DND-41 (cell line): Measurements from ENCODE around the gene IPP.
"Not testable (repeated sequence)": the region's sequence is repeated elsewhere in the genome, so short reads cannot be mapped to it uniquely, and the experiment has no call there.

ENCODE experiments used
- ATAC-seq: fragments of 200-7000 bp; cut with Tn5 transposase; 3 replicates; pipeline ENCODE4 v1.9.1; 2021; ENCODE audit warnings: low read depth; ENCODE audit not compliant: insufficient read depth
- DNase-seq: peaks from one replicate; pipeline ENCODE4 v3.0.0-alpha.2; 2020
- H2AFZ ChIP-seq: 2 replicates; pipeline ENCODE4 v1.6.0; 2012; ENCODE audit warnings: low read depth, low read length
- H3K27ac ChIP-seq: 2 replicates; pipeline ENCODE4 v1.5.1; 2012; ENCODE audit warnings: low read length, inconsistent platforms
- H3K27me3 ChIP-seq: fragments of 200-600 bp; sonication (generic); 2 replicates; pipeline ENCODE4 v1.6.0; 2012; ENCODE audit warnings: low read length, mild to moderate bottlenecking, inconsistent platforms; ENCODE audit not compliant: insufficient read depth, poor library complexity
- H3K36me3 ChIP-seq: 2 replicates; pipeline ENCODE4 v1.5.1; 2012; ENCODE audit warnings: low read length, inconsistent platforms; ENCODE audit not compliant: insufficient read depth
- H3K4me1 ChIP-seq: 2 replicates; pipeline ENCODE4 v1.5.1; 2012; ENCODE audit warnings: mild to moderate bottlenecking, low read length; ENCODE audit not compliant: insufficient read depth
- H3K4me2 ChIP-seq: 2 replicates; pipeline ENCODE4 v1.6.0; 2012; ENCODE audit warnings: mild to moderate bottlenecking, moderate library complexity, low read length, inconsistent platforms; ENCODE audit not compliant: insufficient read depth
- H3K4me3 ChIP-seq, 2 experiments: fragments of 200-600 bp in 1 of 2; shearing (Covaris generic) in 1 of 2; 2 replicates each; pipeline ENCODE4 v1.5.1; 2012 to 2016; ENCODE audit warnings: inconsistent platforms in 2 of 2, low read length in 2 of 2, mild to moderate bottlenecking in 2 of 2, low read depth in 1 of 2, moderate library complexity in 1 of 2
- H3K79me2 ChIP-seq: 2 replicates; pipeline ENCODE4 v1.6.0; 2012; ENCODE audit warnings: low read length, inconsistent platforms; ENCODE audit not compliant: insufficient read depth
- H3K9ac ChIP-seq: 2 replicates; pipeline ENCODE4 v1.6.0; 2012; ENCODE audit warnings: low read depth, mild to moderate bottlenecking, inconsistent platforms, low read length, moderate library complexity
- H3K9me3 ChIP-seq: 2 replicates; pipeline ENCODE4 v1.5.1; 2012; ENCODE audit warnings: low read length, moderate library complexity, mild to moderate bottlenecking, inconsistent platforms; ENCODE audit not compliant: insufficient read depth, severe bottlenecking
- H4K20me1 ChIP-seq: 2 replicates; pipeline ENCODE4 v1.6.0; 2012; ENCODE audit warnings: low read length; ENCODE audit not compliant: insufficient read depth
- EZH2 ChIP-seq: IDR thresholded peaks from 3 replicates; pipeline ENCODE4 v1.6.1; 2012; ENCODE audit warnings: borderline replicate concordance, low read depth, mild to moderate bottlenecking, moderate library complexity, low read length, inconsistent platforms; ENCODE audit not compliant: severe bottlenecking
- TF ChIP-seq, protein P1 (sequence below): IDR thresholded peaks from 2 replicates; pipeline ENCODE4 v1.5.1; 2012; ENCODE audit warnings: borderline replicate concordance, low read length, moderate library complexity, mild to moderate bottlenecking; ENCODE audit not compliant: poor library complexity, severe bottlenecking; ENCODE audit errors: extremely low read depth

IPP gene

GRCh38 chr1:45739137-45739536, 11.3 kb downstream of the IPP start:
- Histone ChIP-seq H4K20me1 (no peaks in the 10 kb centered on the region), H3K4me2 (no peak overlapping the region), H3K36me3 (peaks cover 20% of the 10 kb centered on the region), H3K4me1 (no peaks in the 10 kb centered on the region), H3K27ac (no peak overlapping the region), H3K9ac (no peak overlapping the region), H3K9me3 (no peaks in the 10 kb centered on the region), H2AFZ (no peak overlapping the region), H3K27me3 (no peaks in the 10 kb centered on the region), H3K4me3 (no peak overlapping the region), H3K79me2 (peaks cover 4% of the 10 kb centered on the region; the same call in 1 of the 2 replicates)
- ATAC-seq (no peak), DNase-seq (no peak)
- TF ChIP-seq, protein P1, sequence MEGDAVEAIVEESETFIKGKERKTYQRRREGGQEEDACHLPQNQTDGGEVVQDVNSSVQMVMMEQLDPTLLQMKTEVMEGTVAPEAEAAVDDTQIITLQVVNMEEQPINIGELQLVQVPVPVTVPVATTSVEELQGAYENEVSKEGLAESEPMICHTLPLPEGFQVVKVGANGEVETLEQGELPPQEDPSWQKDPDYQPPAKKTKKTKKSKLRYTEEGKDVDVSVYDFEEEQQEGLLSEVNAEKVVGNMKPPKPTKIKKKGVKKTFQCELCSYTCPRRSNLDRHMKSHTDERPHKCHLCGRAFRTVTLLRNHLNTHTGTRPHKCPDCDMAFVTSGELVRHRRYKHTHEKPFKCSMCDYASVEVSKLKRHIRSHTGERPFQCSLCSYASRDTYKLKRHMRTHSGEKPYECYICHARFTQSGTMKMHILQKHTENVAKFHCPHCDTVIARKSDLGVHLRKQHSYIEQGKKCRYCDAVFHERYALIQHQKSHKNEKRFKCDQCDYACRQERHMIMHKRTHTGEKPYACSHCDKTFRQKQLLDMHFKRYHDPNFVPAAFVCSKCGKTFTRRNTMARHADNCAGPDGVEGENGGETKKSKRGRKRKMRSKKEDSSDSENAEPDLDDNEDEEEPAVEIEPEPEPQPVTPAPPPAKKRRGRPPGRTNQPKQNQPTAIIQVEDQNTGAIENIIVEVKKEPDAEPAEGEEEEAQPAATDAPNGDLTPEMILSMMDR = no peak

DNA sequence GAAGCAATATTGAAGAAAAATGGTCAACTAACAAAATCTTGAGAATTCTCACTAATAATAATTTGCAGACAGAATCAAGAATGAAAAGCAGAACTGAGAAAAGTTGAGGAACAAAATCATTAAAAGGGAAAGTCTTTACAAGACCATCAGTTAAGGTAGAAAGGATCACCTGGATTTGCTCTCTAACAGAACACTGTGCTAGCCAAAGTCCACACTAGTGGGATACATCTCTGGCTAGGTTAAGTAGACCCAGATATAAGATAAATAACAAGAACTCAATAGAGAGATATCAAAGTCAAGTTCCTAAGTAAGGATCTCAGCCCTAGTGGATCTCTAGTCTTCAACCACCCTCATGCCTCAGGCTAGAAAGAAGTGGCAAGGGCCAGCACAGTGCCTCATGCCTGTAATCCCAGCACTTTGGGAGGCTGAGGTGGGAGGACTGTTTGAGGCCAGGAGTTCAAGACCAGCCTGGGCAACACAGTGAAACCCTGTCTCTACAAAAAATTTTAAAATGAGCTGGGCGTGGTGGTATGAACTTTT, 19.6 kb downstream of the IPP start:
- Histone ChIP-seq H3K27ac (no peak overlapping the region), H3K9me3 (no peaks in the 10 kb centered on the region), H3K79me2 (no peaks in the 10 kb centered on the region), H3K4me1 (no peaks in the 10 kb centered on the region), H3K9ac (no peak overlapping the region), H4K20me1 (no peaks in the 10 kb centered on the region), H3K4me3 (no peak overlapping the region), H3K36me3 (peaks cover 15% of the 10 kb centered on the region; the same call in 1 of the 2 replicates), H3K27me3 (no peaks in the 10 kb centered on the region), H3K4me2 (no peak overlapping the region), H2AFZ (no peak overlapping the region)
- no peak for ATAC-seq
- no peak for DNase-seq
- TF ChIP-seq, protein P1 = no peak
- no peak for TF ChIP-seq EZH2

- no peak overlapping the region for H3K4me2 ChIP-seq
- H3K27ac ChIP-seq = no peak overlapping the region
- peaks cover 15% of the 10 kb centered on the region; the same call in 1 of the 2 replicates for H3K36me3 ChIP-seq
- TF ChIP-seq, protein P1 = no peak
- TF ChIP-seq EZH2 = no peak
- no peaks in the 10 kb centered on the region for H3K79me2 ChIP-seq
- DNase-seq (no peak), ATAC-seq (no peak)
- no peaks in the 10 kb centered on the region for H3K27me3 ChIP-seq
- H3K4me1 ChIP-seq = no peaks in the 10 kb centered on the region
- no peak overlapping the region for H3K4me3 ChIP-seq
- no peaks in the 10 kb centered on the region for H3K9me3 ChIP-seq
- no peak overlapping the region for H3K9ac ChIP-seq
- no peak overlapping the region for H2AFZ ChIP-seq
- no peaks in the 10 kb centered on the region for H4K20me1 ChIP-seq
Measured at GRCh38 chr1:45730075-45730779, 20.2 kb downstream of the IPP start.

- not testable (repeated sequence) for H3K79me2 ChIP-seq, H3K4me3 ChIP-seq, H3K27ac ChIP-seq, H3K4me1 ChIP-seq, H3K27me3 ChIP-seq, H3K9ac ChIP-seq, H3K4me2 ChIP-seq, H2AFZ ChIP-seq, H3K9me3 ChIP-seq, DNase-seq, ATAC-seq, H4K20me1 ChIP-seq
- peaks cover 19% of the 10 kb centered on the region; the same call in 1 of the 2 replicates for H3K36me3 ChIP-seq
Measured at GRCh38 chr1:45726007-45726406, 24.4 kb downstream of the IPP start.
